ENCODE results near the gene CSNK2A1.

Gene CSNK2A1

DNA sequence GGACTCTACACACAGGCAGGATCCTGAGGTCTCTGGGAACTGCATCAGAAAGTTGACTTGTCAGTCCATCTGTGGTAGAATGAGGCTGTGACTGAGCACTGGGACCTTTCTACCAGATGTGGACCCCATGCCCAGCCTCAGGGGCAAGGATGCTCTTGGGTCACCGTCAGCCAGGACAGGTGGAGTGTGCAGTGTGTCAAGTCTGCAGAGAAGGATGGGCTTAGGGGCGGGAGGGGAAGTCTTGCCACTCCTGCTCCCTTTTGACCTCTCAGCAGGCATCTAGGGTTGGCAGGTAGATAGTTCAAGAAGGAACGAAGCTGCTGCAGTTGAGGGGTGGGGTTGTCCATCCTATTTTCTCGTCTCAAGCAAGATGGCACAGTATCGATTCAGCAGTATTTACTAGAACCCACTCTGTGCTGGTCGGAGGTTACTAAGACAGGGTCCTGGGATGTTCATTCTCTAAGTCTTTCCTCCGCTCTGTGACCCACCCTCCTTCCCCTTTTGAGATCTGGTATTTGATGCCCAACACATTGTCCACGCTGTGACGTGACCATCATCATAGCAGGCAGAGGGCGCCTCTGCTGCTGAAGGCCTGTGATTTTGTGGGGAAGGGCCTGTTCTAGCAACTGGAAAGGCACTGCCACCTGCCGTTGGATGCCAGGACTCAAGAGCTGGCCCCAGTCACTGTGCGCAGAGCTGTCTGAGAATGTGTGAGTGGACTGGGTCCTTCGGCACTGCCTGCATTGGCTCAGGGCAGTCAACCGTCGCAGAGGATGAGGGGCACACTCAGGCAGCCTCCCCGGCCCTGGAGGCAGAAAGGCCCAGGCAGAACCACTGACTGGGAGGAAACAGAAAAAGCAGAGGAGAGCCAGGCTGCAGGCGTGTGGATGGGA, 112.3 kb downstream of the CSNK2A1 start:
- Histone ChIP-seq H2AFZ (ENCODE audit: low read depth, low read length, severe bottlenecking) (no peak overlapping the region), H3K9ac (ENCODE audit: low read length) (no peak overlapping the region), H3K27ac (ENCODE audit: low read depth, low read length) (no peak overlapping the region), H3K9me3 (ENCODE audit: insufficient read depth, low read length) (no peaks in the 10 kb centered on the region), H3K9me2 (replicated peaks; ENCODE audit: insufficient read depth, low read length) (no peaks in the 10 kb centered on the region), H3K4me3 (ENCODE audit: insufficient read depth, low read length, poor library complexity, severe bottlenecking) (no peak overlapping the region), H4K20me1 (ENCODE audit: low read depth, low read length) (no peaks in the 10 kb centered on the region), H3K4me2 (ENCODE audit: low read depth, low read length, poor library complexity, severe bottlenecking) (no peak overlapping the region), H3K36me3 (ENCODE audit: low read length) (no peaks in the 10 kb centered on the region), H3K27me3 (ENCODE audit: low read length) (no peaks in the 10 kb centered on the region), H3F3A (ENCODE audit: insufficient read depth) (0 out of 2 replicates have a peak, but pooled peaks cover 3% of the 10 kb centered on the region), H3K79me2 (ENCODE audit: insufficient read depth, low read length) (no peaks in the 10 kb centered on the region)
- TF ChIP-seq, protein P1, sequence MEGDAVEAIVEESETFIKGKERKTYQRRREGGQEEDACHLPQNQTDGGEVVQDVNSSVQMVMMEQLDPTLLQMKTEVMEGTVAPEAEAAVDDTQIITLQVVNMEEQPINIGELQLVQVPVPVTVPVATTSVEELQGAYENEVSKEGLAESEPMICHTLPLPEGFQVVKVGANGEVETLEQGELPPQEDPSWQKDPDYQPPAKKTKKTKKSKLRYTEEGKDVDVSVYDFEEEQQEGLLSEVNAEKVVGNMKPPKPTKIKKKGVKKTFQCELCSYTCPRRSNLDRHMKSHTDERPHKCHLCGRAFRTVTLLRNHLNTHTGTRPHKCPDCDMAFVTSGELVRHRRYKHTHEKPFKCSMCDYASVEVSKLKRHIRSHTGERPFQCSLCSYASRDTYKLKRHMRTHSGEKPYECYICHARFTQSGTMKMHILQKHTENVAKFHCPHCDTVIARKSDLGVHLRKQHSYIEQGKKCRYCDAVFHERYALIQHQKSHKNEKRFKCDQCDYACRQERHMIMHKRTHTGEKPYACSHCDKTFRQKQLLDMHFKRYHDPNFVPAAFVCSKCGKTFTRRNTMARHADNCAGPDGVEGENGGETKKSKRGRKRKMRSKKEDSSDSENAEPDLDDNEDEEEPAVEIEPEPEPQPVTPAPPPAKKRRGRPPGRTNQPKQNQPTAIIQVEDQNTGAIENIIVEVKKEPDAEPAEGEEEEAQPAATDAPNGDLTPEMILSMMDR (IDR thresholded peaks at IDR 0.05; ENCODE audit: insufficient read depth, low read length, poor library complexity, severe bottlenecking), result peak; percentile 64
- TF ChIP-seq EZH2phosphoT487 (conservative IDR thresholded peaks at IDR 0.05; ENCODE audit: low read length), result no peak

DNA sequence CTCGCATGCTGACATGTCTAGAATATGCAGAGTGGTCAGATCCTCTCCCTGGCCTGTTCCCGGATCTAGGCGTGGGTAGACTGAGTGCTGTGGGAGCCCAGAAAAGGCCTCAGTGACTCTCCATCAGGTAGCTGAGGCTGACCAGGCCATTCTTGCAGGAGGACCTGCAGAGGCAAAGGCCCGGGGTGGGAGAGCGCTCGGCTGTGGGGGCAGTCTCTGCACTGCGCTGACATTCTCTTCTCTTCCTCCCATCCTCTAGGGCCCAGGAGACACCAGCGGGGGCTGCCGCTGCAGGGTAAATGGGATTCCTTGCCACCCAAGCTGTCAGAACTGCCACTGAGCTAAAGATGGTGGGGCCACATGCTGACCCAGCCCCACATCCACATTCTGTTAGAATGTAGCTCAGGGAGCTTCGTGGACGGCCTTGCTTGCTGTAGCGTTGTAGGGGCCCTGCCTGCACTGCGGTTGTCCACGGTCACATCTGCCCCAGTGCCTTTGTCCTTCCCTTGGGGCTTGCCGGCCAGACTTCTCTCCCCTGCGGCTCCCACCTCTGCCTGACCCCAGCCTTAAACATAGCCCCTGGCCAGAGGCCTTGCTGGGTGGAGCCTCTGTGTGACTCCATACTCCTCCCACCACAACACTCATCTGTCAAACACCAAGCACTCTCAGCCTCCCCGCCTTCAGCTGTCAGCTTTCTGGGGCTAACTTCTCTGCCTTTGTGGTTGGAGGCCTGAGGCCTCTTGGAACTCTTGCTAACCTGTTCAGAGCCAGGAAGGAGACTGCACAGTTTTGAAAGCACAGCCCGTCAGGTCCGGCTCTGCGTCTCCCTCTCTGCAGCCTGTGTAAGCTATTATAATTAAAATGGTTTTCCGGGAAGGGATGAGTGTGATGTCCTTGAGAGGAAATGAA, 113.2 kb downstream of the CSNK2A1 start:
- TF ChIP-seq, protein P1 (IDR thresholded peaks at IDR 0.05; ENCODE audit: insufficient read depth, low read length, poor library complexity, severe bottlenecking), result no peak
- Histone ChIP-seq H3K4me2 (ENCODE audit: low read depth, low read length, poor library complexity, severe bottlenecking) (no peak overlapping the region), H4K20me1 (ENCODE audit: low read depth, low read length) (no peaks in the 10 kb centered on the region), H3K27me3 (ENCODE audit: low read length) (no peaks in the 10 kb centered on the region), H3K36me3 (ENCODE audit: low read length) (no peaks in the 10 kb centered on the region), H3K9ac (ENCODE audit: low read length) (no peak overlapping the region), H3K9me2 (replicated peaks; ENCODE audit: insufficient read depth, low read length) (no peaks in the 10 kb centered on the region), H3F3A (ENCODE audit: insufficient read depth) (0 out of 2 replicates have a peak, but pooled peaks cover 3% of the 10 kb centered on the region), H3K79me2 (ENCODE audit: insufficient read depth, low read length) (no peaks in the 10 kb centered on the region), H3K4me3 (ENCODE audit: insufficient read depth, low read length, poor library complexity, severe bottlenecking) (no peak overlapping the region), H3K9me3 (ENCODE audit: insufficient read depth, low read length) (no peaks in the 10 kb centered on the region), H2AFZ (ENCODE audit: low read depth, low read length, severe bottlenecking) (no peak overlapping the region), H3K27ac (ENCODE audit: low read depth, low read length) (no peak overlapping the region)

DNA sequence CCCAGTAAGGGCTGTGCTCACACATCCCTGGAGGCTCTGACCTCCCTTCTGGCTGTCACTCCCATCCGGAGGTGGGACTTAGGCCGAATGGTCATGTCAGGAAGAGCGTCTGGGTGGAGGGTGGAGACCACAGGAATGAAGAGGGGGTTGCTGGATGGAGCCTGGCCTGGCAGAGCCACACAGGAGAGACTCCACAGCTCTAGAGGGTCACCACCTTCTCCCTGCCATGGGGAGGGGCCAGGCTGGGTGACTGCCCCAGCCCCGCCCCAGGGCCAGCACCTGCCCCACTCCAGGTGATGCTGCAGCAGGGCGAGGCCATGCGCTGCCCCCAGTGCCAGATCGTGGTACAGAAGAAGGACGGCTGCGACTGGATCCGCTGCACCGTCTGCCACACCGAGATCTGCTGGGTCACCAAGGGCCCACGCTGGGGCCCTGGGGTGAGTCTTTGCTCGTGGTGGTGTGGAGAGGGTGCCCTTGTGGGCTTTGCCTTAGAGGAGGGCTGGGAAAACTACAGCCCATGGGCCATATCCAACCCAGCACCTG, 114.9 kb downstream of the CSNK2A1 start:
- Histone ChIP-seq H3K27ac (ENCODE audit: low read depth, low read length) (no peak overlapping the region), H4K20me1 (ENCODE audit: low read depth, low read length) (no peaks in the 10 kb centered on the region), H3K9ac (ENCODE audit: low read length) (no peak overlapping the region), H3K9me2 (replicated peaks; ENCODE audit: insufficient read depth, low read length) (no peaks in the 10 kb centered on the region), H3K36me3 (ENCODE audit: low read length) (no peaks in the 10 kb centered on the region), H3K27me3 (ENCODE audit: low read length) (no peaks in the 10 kb centered on the region), H3K4me2 (ENCODE audit: low read depth, low read length, poor library complexity, severe bottlenecking) (no peak overlapping the region), H3K79me2 (ENCODE audit: insufficient read depth, low read length) (no peaks in the 10 kb centered on the region), H2AFZ (ENCODE audit: low read depth, low read length, severe bottlenecking) (no peak overlapping the region), H3K4me3 (ENCODE audit: insufficient read depth, low read length, poor library complexity, severe bottlenecking) (no peak overlapping the region), H3F3A (ENCODE audit: insufficient read depth) (peaks cover 7% of the 10 kb centered on the region; the same call in 1 of the 2 replicates), H3K9me3 (ENCODE audit: insufficient read depth, low read length) (no peaks in the 10 kb centered on the region)
- no peak for TF ChIP-seq EZH2phosphoT487 (conservative IDR thresholded peaks at IDR 0.05; ENCODE audit: low read length)

Measured in SU-DHL-6 (cell line).